T-helper 1 cell treated with Interleukin-12 subunit alpha and Interleukin-12 subunit beta and Interleukin-4 antibody, amounts not matched to agents 30 ng/mL and 1 ng/mL, for 36 hours (primary cell): ENCODE results near the gene WDR20. TPM values are rescaled to one million over a fixed set of nuclear protein-coding genes. Genes with fewer than 3 reads are reported as not detected.
"Not testable (repeated sequence)": the region's sequence is repeated elsewhere in the genome, so short reads cannot be mapped to it uniquely, and the experiment has no call there.

Experiments
- intact Hi-C: fragments of 100-400 bp; cut with micrococcal nuclease; formaldehyde crosslinking; loops from one replicate; pipeline ENCODE4 v1.15.1; 2024
- total RNA-seq: library from RNA; stranded (reverse); gene quantifications from 2 replicates; pipeline ENCODE4 v1.2.3, GENCODE V29; 2022

Gene WDR20
- total RNA-seq, result 39.8 and 41.4 TPM in 2 replicates

- intact Hi-C loops, result loop anchor here (1.0 to 5.0 kb wide), 13 partner anchors 52 to 1193 kb away; partner anchors contain the start of genes CINP, DYNC1H1, HSP90AA1 and MOK
Measured at GRCh38 chr14:102139286-102140026, at the start of gene WDR20. Gene WDR20, plus strand, starts transcription at chr14:102139897. Its CDS starts 27 bp downstream, at chr14:102139924.

GRCh38 chr14:102090713-102091112 lies 49.0 kb upstream of the WDR20 start:
- intact Hi-C loops, result no loop called here

- intact Hi-C loops, result no loop called here
Measured at GRCh38 chr14:102092806-102093205, 46.9 kb upstream of the WDR20 start.

DNA sequence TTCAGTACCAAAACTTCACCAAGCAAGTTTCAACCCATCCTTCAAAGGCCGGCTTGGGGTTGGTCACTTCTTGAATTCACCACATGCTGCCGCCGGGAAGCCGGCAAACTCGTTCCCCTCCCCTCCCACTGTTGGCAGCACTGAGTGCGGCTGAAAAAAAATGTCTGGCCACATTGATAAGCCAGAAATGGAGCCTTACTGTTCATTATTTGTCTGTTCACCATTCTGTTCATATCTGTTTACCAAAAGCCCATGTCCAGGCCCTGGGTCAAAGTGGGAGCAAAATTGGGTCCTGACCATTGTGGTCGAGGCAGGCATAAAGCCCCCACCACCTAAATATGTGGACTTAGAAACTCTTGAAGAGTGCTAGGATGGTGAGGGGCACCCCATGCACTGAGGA lies 45.6 kb upstream of the WDR20 start:
- intact Hi-C loops, result no loop called here

- intact Hi-C loops, result no loop called here
Measured at GRCh38 chr14:102095231-102095870, 44.3 kb upstream of the WDR20 start.

GRCh38 chr14:102095871-102096568 lies 43.7 kb upstream of the WDR20 start:
- intact Hi-C loops, result loop anchor here (1.0 kb wide), 5 partner anchors 8 to 389 kb away; no protein-coding TSS in a partner anchor

- intact Hi-C loops, result loop anchor here (1.0 kb wide), 5 partner anchors 8 to 389 kb away; no protein-coding TSS in a partner anchor
Measured at GRCh38 chr14:102096569-102097188, 43.0 kb upstream of the WDR20 start.

- intact Hi-C loops, result no loop called here
Measured at GRCh38 chr14:102097441-102098135, 42.1 kb upstream of the WDR20 start.

GRCh38 chr14:102103062-102103695 lies 36.5 kb upstream of the WDR20 start:
- intact Hi-C loops, result no loop called here

DNA sequence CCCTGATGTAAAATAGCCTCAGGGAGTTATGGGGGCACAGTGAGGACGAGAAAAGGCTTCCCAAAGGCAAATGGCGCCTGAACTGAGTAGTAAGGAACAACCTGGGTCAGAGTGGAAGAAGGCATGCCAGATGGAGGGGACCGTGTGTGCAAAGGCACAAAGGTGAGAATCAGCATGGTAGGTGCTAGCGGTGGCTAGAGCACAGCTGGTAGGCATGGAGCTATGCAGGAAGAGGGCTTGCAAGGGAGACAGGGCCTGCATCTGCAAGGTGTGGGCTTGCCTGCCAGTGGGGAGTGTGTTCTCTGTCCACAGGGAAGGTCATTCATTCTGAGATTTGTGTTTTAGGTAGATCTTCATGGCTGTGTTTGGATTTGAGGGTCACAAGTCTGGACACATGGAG lies 34.3 kb upstream of the WDR20 start:
- intact Hi-C loops, result no loop called here

DNA sequence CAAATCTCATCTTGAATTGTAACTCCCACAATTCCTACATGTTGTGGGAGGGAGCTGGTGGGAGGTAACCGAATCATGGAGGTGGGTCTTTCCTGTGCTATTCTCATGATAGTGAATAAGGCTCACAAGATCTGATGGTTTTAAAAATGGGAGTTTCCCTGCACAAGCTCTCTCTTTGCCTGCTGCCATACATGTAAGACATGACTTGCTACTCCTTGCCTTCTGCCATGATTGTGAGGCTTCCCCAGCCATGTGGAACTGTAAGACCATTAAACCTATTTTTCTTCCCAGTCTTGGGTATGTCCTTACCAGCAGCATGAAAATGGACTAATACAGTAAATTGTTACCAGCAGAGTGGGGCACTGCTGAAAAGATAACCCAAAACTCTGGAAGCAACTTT lies 30.4 kb upstream of the WDR20 start:
- intact Hi-C loops, result not testable (repeated sequence)

DNA sequence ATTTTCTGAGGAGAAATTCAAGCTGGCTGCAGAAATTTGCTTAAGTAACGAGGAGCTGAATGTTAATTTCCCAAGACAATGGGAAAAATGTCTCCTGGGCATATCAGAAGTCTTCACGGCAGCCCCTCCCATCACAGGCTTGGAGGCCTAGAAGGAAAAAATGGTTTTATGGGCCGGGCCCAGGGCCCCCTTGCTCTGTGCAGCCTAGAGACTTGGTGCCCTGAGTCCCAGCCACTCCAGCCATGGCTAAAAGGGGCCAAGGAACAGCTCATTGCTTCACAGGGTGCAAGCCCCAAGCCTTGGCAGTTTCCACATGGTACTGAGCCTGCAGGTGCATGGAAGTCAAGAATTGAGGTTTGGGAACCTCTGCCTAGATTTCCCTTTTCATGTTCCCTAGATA lies 28.6 kb upstream of the WDR20 start:
- intact Hi-C loops, result no loop called here

DNA sequence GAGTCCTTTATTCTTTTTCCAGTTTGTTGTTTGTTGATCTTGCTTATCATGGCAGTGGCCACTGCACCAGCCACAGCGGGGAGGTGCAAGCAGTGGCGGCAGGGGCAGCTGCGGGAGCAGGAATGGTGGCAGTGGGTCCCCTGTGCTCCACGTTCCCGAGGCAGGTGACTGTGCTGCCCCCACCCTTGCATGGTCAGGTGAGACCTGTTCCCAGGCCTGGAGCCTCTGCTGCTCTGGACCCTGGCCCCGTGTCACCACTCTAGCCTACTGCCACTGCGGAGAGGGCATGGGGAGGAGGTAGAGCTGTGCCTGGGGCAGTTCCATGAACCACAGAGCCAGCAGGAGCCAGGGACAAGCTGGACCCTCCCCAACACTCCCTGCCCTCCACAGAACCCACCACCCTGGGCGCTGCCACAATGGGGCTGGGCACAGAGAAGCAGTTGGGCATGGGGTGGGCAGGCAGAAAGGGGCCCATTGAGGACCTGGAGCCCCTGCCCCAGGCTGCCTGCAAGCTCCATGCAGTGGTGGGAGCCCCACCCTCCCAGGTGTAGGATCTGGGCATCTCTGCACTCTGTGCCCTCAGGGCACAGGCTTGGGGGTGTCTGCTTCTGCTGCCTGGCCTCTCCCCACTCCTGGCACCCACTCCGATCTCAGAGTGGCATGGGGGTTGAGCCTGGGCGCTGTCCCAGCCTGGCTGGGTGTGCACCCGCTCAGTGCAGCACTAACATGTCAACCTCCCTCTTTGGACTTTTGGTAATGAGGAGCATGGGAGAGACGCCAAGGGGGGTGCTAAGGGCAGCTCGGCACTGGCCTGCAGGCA lies 23.1 kb upstream of the WDR20 start:
- intact Hi-C loops, result no loop called here

DNA sequence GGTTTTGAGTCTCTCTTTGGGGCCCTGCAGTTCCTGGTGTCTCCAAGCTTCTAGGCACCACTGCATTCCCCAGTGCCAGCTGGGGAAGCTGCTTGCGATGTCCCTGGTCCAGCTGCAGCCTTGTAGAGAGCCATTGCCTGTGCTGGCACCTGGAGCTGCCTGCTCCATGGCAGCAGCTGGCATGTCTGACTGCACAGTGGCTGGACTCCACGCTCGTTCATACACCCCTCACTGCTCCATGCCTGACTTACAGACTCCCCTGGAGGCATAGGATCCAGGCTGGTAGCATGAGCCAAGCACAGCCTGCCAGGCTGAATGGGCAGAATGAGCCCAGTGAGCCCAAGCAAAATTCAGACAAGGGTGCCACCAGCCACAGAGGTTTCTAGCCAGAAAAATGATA lies 21.8 kb upstream of the WDR20 start:
- intact Hi-C loops, result no loop called here

- intact Hi-C loops, result no loop called here
Measured at GRCh38 chr14:102120888-102121287, 18.8 kb upstream of the WDR20 start.

GRCh38 chr14:102121567-102121966 lies 18.1 kb upstream of the WDR20 start:
- intact Hi-C loops, result no loop called here

DNA sequence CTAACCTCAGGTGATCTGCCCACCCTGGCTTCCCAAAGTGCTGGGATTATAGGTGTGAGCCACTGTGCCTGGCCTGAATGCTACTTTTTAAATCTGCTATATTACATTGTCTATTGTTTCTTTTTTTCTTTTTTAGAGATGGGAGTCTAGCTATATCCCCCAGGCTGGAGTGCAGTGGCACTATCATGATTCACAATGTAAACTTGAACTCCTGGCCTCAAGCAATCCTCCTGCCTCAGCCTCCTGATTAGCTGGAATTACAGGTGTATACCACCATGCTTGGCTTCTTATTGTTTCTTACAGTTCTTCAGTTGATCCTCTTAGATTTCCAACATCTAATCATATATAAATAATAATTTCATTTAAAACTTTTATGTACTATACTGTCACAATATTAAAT lies 15.3 kb upstream of the WDR20 start:
- intact Hi-C loops, result no loop called here

- intact Hi-C loops, result no loop called here
Measured at GRCh38 chr14:102125546-102125945, 14.2 kb upstream of the WDR20 start.

DNA sequence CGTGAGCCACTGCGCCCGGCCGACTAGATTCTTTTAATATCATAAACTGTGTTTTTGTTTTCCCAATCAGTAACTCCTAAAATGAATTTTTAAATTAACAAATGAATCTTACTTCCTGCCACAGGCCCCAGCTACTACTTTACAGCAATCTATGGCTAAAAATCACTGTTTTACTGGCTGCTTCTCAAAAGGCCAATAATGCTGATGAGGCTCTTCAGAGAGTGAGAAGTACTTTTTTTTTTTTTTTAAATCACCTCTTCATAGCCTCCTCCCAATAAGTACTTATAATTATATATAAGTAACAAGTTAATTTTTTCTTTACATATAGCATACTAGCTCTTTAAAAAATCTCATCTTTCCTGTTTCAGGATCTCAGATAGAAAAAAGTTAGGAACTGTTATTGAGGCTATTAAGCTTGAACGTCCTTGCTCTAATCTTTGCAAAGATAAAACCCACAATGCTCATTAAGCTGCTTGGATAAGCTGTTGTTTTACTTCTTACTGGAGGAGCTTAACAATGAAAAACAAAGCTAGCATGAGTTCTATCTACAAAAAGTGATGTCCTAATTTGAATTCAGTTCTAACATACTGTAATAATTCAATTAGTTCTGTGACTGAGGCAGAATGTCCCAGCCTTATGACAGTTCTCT lies 12.8 kb upstream of the WDR20 start:
- intact Hi-C loops, result no loop called here
